Measurements from ENCODE around the gene SSX2IP. TPM values are rescaled to one million over a fixed set of nuclear protein-coding genes. Genes with fewer than 3 reads are reported as not detected.

SSX2IP gene
- total RNA-seq, 2 experiments from 2014 or later = 9.4 to 12.3 TPM

- CTCF ChIA-PET = interaction anchor here (0.6 to 0.9 kb wide), 3 partner anchors 90 to 380 kb away, joined by 3 to 4 read pairs (median 3); no protein-coding TSS in a partner anchor
- POLR2A ChIA-PET = no interaction called here
These were observed 65.4 kb downstream of the SSX2IP start for GRCh38 chr1:84624876-84625275.

- CTCF ChIA-PET = interaction anchor here (1.4 to 1.7 kb wide), 2 partner anchors 48 to 179 kb away, joined by 4 to 6 read pairs; no protein-coding TSS in a partner anchor
- POLR2A ChIA-PET = no interaction called here
These were observed 68.7 kb downstream of the SSX2IP start for GRCh38 chr1:84621553-84621952.

GRCh38 chr1:84620720-84621313 is 69.4 kb downstream of the SSX2IP start:
- CTCF ChIA-PET = interaction anchor here (0.6 to 1.5 kb wide), 18 partner anchors 16 to 186 kb away, joined by 3 to 11 read pairs (median 3); partner anchors contain the start of genes GNG5 and SPATA1

GRCh38 chr1:84619383-84620102 is 70.7 kb downstream of the SSX2IP start:
- ChIA-PET POLR2A (interaction anchor here (1.1 to 2.8 kb wide), 2 partner anchors 46 to 113 kb away, joined by 8 to 25 read pairs; partner anchors contain the start of genes CTBS, GNG5 and SPATA1), CTCF (interaction anchor here (0.8 to 1.5 kb wide), 14 partner anchors 8 to 185 kb away, joined by 3 to 11 read pairs (median 4); partner anchors contain the start of genes GNG5 and SPATA1)

More at GRCh38 chr1:84620720-84621313, 69.4 kb downstream of the SSX2IP start:
- POLR2A ChIA-PET = interaction anchor here (0.7 to 2.8 kb wide), 2 partner anchors 47 to 115 kb away, joined by 4 to 25 read pairs; partner anchors contain the start of gene CTBS

GRCh38 chr1:84617349-84617748 is 72.9 kb downstream of the SSX2IP start:
- CTCF ChIA-PET = no interaction called here

GRCh38 chr1:84615790-84616189 is 74.5 kb downstream of the SSX2IP start:
- ChIA-PET CTCF (interaction anchor here (0.7 kb wide), 1 partner anchor 463 kb away, joined by 3 read pairs; no protein-coding TSS in a partner anchor), POLR2A (no interaction called here)

More at GRCh38 chr1:84617349-84617748, 72.9 kb downstream of the SSX2IP start:
- POLR2A ChIA-PET = no interaction called here

- ChIA-PET POLR2A (no interaction called here), CTCF (no interaction called here)
These were observed 76.4 kb downstream of the SSX2IP start for GRCh38 chr1:84613887-84614286.

GRCh38 chr1:84613026-84613425 is 77.2 kb downstream of the SSX2IP start:
- POLR2A ChIA-PET = no interaction called here
- CTCF ChIA-PET = no interaction called here

GRCh38 chr1:84611796-84612195 is 78.5 kb downstream of the SSX2IP start:
- ChIA-PET POLR2A (no interaction called here), CTCF (interaction anchor here (1.6 kb wide), 1 partner anchor 8 kb away, joined by 4 read pairs; no protein-coding TSS in a partner anchor)

- CTCF ChIA-PET = interaction anchor here (1.6 kb wide), 1 partner anchor 9 kb away, joined by 4 read pairs; no protein-coding TSS in a partner anchor
- POLR2A ChIA-PET = interaction anchor here (0.8 kb wide), 1 partner anchor 37 kb away, joined by 3 read pairs; no protein-coding TSS in a partner anchor
These were observed 79.2 kb downstream of the SSX2IP start for GRCh38 chr1:84611091-84611490.

GRCh38 chr1:84606977-84607376 is 83.3 kb downstream of the SSX2IP start:
- ChIA-PET CTCF (no interaction called here), POLR2A (no interaction called here)

- POLR2A ChIA-PET = no interaction called here
- CTCF ChIA-PET = interaction anchor here (1.5 kb wide), 1 partner anchor 15 kb away, joined by 4 read pairs; no protein-coding TSS in a partner anchor
These were observed 85.1 kb downstream of the SSX2IP start for GRCh38 chr1:84605157-84605556.

GRCh38 chr1:84603941-84604830 is 86.1 kb downstream of the SSX2IP start:
- CTCF ChIA-PET = interaction anchor here (1.3 to 1.5 kb wide), 2 partner anchors 12 to 16 kb away, joined by 3 to 4 read pairs; no protein-coding TSS in a partner anchor
- POLR2A ChIA-PET = no interaction called here

GRCh38 chr1:84603223-84603622 is 87.0 kb downstream of the SSX2IP start:
- ChIA-PET CTCF (interaction anchor here (1.3 kb wide), 1 partner anchor 11 kb away, joined by 3 read pairs; no protein-coding TSS in a partner anchor), POLR2A (no interaction called here)

GRCh38 chr1:84600796-84601195 is 89.5 kb downstream of the SSX2IP start:
- CTCF ChIA-PET = no interaction called here
- POLR2A ChIA-PET = interaction anchor here (0.6 kb wide), 1 partner anchor 87 kb away, joined by 3 read pairs; no protein-coding TSS in a partner anchor

GRCh38 chr1:84598846-84599741 is 91.2 kb downstream of the SSX2IP start:
- ChIA-PET CTCF (interaction anchor here (1.0 kb wide), 1 partner anchor 21 kb away, joined by 3 read pairs; no protein-coding TSS in a partner anchor), POLR2A (interaction anchor here (1.2 kb wide), 1 partner anchor 25 kb away, joined by 4 read pairs; the partner anchor contains the start of gene CTBS)

- ChIA-PET CTCF (interaction anchor here (1.0 kb wide), 1 partner anchor 22 kb away, joined by 3 read pairs; no protein-coding TSS in a partner anchor), POLR2A (no interaction called here)
These were observed 91.8 kb downstream of the SSX2IP start for GRCh38 chr1:84598418-84598817.

- ChIA-PET CTCF (no interaction called here), POLR2A (no interaction called here)
These were observed 93.2 kb downstream of the SSX2IP start for GRCh38 chr1:84597011-84597410.

Measured in activated CD8-positive, alpha-beta memory T cell treated with anti-CD3 and anti-CD28 coated beads for 36 hours (primary cell).